Mesothelial cell of epicardium (in vitro differentiated cells): ENCODE results near the gene TJP2. TPM values are rescaled to one million over a fixed set of nuclear protein-coding genes. Genes with fewer than 3 reads are reported as not detected.

Experiments
- DNase-seq, 2 experiments: peaks; one replicate each; pipeline ENCODE4 v3.0.0; 2021; ENCODE audit warnings: low spot score in 2 of 2; ENCODE audit not compliant: unreplicated experiment in 2 of 2
- H3K27ac Mint-ChIP-seq: 2 replicates; pipeline ENCODE4 v1.8.0; 2021; ENCODE audit warnings: mixed read lengths
- H3K27me3 Mint-ChIP-seq: 2 replicates; pipeline ENCODE4 v1.8.0; 2021; ENCODE audit warnings: low read depth, mixed read lengths
- H3K36me3 Mint-ChIP-seq: 2 replicates; pipeline ENCODE4 v1.8.0; 2021; ENCODE audit warnings: mixed read lengths
- H3K4me1 Mint-ChIP-seq: 2 replicates; pipeline ENCODE4 v1.8.0; 2021; ENCODE audit warnings: mixed read lengths
- H3K4me3 Mint-ChIP-seq: 2 replicates; pipeline ENCODE4 v1.8.0; 2021; ENCODE audit warnings: mild to moderate bottlenecking, moderate library complexity, mixed read lengths
- H3K9me3 Mint-ChIP-seq: 2 replicates; pipeline ENCODE4 v1.8.0; 2021; ENCODE audit warnings: mixed read lengths
- total RNA-seq: library from RNA; stranded (reverse); gene quantifications from 3 replicates; pipeline ENCODE4 v1.2.1, GENCODE V29; 2021
- TF ChIP-seq, protein P1 (sequence below): fragments of 200-600 bp; sonication (generic); IDR thresholded peaks from one replicate; pipeline ENCODE4 v1.5.0; 2021; ENCODE audit warnings: antibody characterized with exemption; ENCODE audit not compliant: unreplicated experiment

Gene TJP2
- total RNA-seq, 1 donor from 2014 or later = 58.0 TPM

DNA sequence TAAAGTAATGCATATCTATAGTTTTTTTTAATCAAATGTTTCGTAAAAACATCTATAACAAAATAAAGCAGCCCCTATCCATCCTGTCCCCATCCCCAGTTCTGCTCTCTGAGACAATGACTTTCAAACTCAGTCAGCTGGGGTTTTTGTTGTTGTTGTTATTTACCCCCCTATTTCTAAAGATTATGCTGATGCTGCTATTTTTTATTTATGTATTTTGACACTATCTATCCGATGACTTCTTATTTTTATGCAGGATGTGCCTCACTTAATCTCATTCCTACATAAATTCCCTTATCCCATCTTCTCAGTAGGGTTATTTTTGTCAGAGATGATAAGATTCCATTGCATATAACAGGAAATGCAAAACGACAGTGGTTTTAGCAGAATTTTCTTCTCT lies 105.7 kb downstream of the TJP2 start:
- no peak overlapping the region for H3K4me3 Mint-ChIP-seq
- H3K27me3 Mint-ChIP-seq = peaks cover under 1% of the 10 kb centered on the region
- no peaks in the 10 kb centered on the region for H3K36me3 Mint-ChIP-seq
- TF ChIP-seq, protein P1, sequence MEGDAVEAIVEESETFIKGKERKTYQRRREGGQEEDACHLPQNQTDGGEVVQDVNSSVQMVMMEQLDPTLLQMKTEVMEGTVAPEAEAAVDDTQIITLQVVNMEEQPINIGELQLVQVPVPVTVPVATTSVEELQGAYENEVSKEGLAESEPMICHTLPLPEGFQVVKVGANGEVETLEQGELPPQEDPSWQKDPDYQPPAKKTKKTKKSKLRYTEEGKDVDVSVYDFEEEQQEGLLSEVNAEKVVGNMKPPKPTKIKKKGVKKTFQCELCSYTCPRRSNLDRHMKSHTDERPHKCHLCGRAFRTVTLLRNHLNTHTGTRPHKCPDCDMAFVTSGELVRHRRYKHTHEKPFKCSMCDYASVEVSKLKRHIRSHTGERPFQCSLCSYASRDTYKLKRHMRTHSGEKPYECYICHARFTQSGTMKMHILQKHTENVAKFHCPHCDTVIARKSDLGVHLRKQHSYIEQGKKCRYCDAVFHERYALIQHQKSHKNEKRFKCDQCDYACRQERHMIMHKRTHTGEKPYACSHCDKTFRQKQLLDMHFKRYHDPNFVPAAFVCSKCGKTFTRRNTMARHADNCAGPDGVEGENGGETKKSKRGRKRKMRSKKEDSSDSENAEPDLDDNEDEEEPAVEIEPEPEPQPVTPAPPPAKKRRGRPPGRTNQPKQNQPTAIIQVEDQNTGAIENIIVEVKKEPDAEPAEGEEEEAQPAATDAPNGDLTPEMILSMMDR = no peak
- H3K27ac Mint-ChIP-seq = no peak overlapping the region
- DNase-seq = no peak
- H3K9me3 Mint-ChIP-seq = peaks cover 12% of the 10 kb centered on the region
- peaks cover 4% of the 10 kb centered on the region for H3K4me1 Mint-ChIP-seq

DNA sequence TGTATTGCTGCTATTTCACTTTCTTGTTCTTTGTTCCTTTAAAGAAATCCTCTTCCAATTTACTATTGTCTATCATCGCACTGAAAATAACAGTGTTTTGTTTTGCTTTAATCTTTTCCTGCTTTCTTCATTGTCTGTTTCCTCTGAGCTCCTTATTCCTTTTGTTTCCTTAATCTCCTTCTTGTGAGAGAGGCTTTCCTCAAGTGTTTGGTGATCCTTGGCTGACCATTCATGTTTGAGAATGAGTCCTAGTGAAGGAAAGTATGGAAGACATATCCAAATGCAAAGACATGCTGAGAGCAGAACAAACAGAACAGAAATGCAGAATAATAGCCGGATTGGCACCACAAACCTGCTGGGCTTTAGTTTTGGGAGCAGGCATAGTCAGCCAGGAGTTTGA lies 108.9 kb downstream of the TJP2 start:
- no peak for DNase-seq
- Mint-ChIP-seq H3K4me1 (peaks cover 4% of the 10 kb centered on the region), H3K9me3 (peaks cover 14% of the 10 kb centered on the region), H3K27ac (no peak overlapping the region), H3K36me3 (no peaks in the 10 kb centered on the region), H3K4me3 (no peak overlapping the region), H3K27me3 (peaks cover 3% of the 10 kb centered on the region)
- TF ChIP-seq, protein P1 = no peak

DNA sequence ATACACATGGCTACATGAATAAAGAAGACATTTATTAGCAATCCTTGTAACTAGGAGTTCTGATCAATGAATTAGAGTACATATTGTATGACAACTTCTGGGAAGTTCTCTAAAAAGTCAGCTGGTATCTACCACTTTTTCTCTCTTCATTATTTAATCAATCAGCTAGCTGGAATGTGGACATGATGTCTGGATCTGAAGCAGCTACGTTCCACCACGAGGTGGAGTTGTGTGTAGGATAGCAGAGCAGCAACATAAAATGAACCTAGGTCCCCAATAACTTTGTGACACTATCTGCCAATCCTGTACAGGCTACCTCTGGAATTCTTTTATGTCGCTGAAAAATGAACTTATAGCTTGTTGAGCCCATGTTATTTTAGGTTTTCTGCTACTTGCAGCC lies 118.0 kb downstream of the TJP2 start:
- peaks cover 4% of the 10 kb centered on the region for H3K9me3 Mint-ChIP-seq
- DNase-seq = no peak
- H3K36me3 Mint-ChIP-seq = no peaks in the 10 kb centered on the region
- H3K4me3 Mint-ChIP-seq = no peak overlapping the region
- no peak overlapping the region for H3K27ac Mint-ChIP-seq
- peaks cover 17% of the 10 kb centered on the region for H3K4me1 Mint-ChIP-seq
- TF ChIP-seq, protein P1 = no peak
- H3K27me3 Mint-ChIP-seq = peaks cover 2% of the 10 kb centered on the region

DNA sequence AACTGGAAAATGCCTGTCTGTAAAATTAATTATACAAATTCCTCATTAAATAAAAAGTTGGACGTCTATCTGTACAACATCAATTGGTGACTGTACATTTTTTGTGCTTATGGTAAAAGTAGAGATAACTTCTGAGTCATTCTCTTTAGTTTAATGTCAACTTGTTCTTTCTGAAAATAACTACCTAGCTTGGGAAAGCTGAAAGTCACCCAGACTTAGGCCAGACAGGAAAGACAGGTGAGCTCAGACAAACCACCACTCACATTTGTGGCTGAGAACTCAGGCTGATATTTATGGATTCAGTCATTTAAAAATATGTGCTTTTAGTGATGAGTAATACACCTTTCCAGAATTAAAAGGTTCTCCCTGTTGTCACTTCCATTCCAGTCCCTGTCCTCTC lies 119.1 kb downstream of the TJP2 start:
- H3K27me3 Mint-ChIP-seq = peaks cover 2% of the 10 kb centered on the region
- no peak for DNase-seq
- H3K9me3 Mint-ChIP-seq = peaks cover 4% of the 10 kb centered on the region
- peaks cover 25% of the 10 kb centered on the region for H3K4me1 Mint-ChIP-seq
- H3K36me3 Mint-ChIP-seq = no peaks in the 10 kb centered on the region
- no peak overlapping the region for H3K4me3 Mint-ChIP-seq
- TF ChIP-seq, protein P1 = no peak
- no peak overlapping the region for H3K27ac Mint-ChIP-seq

DNA sequence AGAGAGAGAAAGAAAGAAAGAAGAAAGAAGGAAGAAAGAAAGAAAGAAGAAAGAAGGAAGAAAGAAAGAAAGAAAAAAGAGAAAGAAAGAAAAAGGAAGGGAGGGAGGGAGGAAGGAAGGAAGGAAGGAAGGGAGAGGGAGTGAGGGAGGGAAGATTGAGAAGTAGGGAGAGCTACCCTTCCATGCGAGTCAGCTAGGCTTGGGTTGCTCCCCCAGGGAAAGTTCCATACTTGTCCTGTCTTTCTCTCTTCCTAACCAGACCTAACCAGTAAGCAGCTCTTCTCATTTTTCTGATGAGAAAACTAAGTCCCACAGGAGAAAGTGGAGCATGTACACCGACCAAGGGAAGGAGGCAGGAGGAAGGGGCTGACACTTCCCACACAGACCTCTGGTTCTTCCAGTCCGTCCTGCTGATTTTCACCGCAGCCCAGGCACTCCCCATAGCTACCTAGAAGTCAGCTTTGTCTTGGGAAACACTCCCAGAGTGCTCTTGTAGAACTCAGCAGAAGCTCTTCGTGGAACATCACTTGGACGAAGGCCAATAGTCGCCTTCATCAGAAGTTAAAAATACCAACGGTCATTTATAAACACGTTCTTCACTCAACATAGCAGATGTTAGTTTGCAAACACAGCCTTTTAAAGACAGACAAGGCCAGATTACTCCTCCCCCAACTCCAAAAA lies 121.9 kb downstream of the TJP2 start:
- peaks cover 38% of the 10 kb centered on the region for H3K4me1 Mint-ChIP-seq
- H3K9me3 Mint-ChIP-seq = no peaks in the 10 kb centered on the region
- H3K36me3 Mint-ChIP-seq = no peaks in the 10 kb centered on the region
- no peak for DNase-seq
- H3K27me3 Mint-ChIP-seq = no peaks in the 10 kb centered on the region
- H3K27ac Mint-ChIP-seq = peak overlapping the region; percentile 76
- TF ChIP-seq, protein P1 = no peak
- no peak overlapping the region for H3K4me3 Mint-ChIP-seq
